Measurements from ENCODE around the gene KDM5B.

Gene KDM5B

DNA sequence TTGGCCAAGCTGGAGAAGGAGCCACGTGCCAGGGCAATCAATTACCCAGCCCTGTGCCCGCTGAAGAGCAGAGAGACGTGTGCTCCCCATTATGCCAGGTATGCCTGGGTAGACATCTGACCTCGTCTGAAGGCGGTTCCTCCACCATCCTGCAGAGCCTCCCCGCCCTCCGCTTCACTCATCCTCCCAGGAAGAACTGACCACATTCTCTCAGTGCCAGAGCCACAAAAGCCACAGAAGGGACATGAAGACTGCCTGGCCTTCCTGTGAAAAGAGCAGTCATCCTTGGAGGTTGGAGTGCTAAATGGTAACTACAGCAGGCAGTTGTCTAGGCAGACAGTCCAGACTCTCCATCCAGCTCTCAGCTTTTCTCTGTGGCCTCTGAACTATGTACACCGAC is 109.9 kb downstream of the KDM5B start:
- no peak for DNase-seq (ENCODE audit: extremely low read depth, insufficient read length)
- TF ChIP-seq, protein P1, sequence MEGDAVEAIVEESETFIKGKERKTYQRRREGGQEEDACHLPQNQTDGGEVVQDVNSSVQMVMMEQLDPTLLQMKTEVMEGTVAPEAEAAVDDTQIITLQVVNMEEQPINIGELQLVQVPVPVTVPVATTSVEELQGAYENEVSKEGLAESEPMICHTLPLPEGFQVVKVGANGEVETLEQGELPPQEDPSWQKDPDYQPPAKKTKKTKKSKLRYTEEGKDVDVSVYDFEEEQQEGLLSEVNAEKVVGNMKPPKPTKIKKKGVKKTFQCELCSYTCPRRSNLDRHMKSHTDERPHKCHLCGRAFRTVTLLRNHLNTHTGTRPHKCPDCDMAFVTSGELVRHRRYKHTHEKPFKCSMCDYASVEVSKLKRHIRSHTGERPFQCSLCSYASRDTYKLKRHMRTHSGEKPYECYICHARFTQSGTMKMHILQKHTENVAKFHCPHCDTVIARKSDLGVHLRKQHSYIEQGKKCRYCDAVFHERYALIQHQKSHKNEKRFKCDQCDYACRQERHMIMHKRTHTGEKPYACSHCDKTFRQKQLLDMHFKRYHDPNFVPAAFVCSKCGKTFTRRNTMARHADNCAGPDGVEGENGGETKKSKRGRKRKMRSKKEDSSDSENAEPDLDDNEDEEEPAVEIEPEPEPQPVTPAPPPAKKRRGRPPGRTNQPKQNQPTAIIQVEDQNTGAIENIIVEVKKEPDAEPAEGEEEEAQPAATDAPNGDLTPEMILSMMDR (IDR thresholded peaks at IDR 0.05; ENCODE audit: insufficient read depth, low read length, poor library complexity, severe bottlenecking) = no peak
- no peak overlapping the region for H3K4me3 ChIP-seq (replicated peaks; ENCODE audit: low read depth, low read length)
- H3K27me3 ChIP-seq (replicated peaks; ENCODE audit: control insufficient read depth, insufficient read depth, low read length) = peaks cover 2% of the 10 kb centered on the region; the same call in 1 of the 2 replicates
- no peaks in the 10 kb centered on the region for H3K36me3 ChIP-seq (ENCODE audit: control insufficient read depth, insufficient read depth, low read length)

DNA sequence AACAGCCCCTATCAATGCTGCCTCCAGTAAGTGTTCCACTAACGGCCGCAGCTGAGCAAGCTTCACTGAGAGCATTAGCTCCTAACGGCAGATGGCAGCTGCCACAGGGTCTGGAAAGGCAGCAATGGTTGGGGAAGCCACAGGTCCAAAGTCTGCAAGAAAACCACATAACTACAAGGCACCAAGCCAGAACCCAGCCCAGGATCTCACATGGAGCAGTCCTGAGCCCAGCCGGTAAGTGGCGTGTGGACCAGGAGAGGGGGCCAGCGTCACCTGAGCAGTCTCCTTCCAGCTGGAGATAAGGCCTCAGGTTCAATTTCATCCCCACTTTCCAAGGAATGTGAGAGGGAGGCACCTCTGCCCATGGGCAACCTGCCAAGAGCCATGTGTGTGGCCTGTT is 111.2 kb downstream of the KDM5B start:
- no peak for DNase-seq (ENCODE audit: extremely low read depth, insufficient read length)
- no peak overlapping the region for H3K4me3 ChIP-seq (replicated peaks; ENCODE audit: low read depth, low read length)
- peaks cover 2% of the 10 kb centered on the region; the same call in 1 of the 2 replicates for H3K27me3 ChIP-seq (replicated peaks; ENCODE audit: control insufficient read depth, insufficient read depth, low read length)
- TF ChIP-seq, protein P1 (IDR thresholded peaks at IDR 0.05; ENCODE audit: insufficient read depth, low read length, poor library complexity, severe bottlenecking) = no peak
- H3K36me3 ChIP-seq (ENCODE audit: control insufficient read depth, insufficient read depth, low read length) = no peaks in the 10 kb centered on the region

DNA sequence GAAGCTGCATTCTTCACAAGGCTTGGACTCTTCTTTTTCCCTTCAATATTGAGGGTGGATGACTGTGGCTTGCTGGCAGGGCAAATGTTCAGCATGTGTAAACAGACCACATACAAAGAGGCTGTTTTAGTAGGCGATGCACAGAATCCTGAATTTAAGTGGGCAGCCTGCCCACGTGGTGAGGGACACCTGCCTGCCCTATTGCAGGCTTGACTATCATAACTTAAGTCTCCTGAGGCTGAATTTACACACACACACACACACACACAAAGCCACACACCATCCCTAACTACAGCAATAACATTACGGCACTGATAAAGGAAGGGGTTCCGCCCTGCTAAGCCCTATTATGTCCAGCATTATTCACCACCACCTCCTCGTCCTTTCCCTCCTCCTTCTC is 113.9 kb downstream of the KDM5B start:
- H3K36me3 ChIP-seq (ENCODE audit: control insufficient read depth, insufficient read depth, low read length) = no peaks in the 10 kb centered on the region
- no peak overlapping the region for H3K4me3 ChIP-seq (replicated peaks; ENCODE audit: low read depth, low read length)
- H3K27me3 ChIP-seq (replicated peaks; ENCODE audit: control insufficient read depth, insufficient read depth, low read length) = no peaks in the 10 kb centered on the region
- no peak for DNase-seq (ENCODE audit: extremely low read depth, insufficient read length)
- TF ChIP-seq, protein P1 (IDR thresholded peaks at IDR 0.05; ENCODE audit: insufficient read depth, low read length, poor library complexity, severe bottlenecking) = no peak

DNA sequence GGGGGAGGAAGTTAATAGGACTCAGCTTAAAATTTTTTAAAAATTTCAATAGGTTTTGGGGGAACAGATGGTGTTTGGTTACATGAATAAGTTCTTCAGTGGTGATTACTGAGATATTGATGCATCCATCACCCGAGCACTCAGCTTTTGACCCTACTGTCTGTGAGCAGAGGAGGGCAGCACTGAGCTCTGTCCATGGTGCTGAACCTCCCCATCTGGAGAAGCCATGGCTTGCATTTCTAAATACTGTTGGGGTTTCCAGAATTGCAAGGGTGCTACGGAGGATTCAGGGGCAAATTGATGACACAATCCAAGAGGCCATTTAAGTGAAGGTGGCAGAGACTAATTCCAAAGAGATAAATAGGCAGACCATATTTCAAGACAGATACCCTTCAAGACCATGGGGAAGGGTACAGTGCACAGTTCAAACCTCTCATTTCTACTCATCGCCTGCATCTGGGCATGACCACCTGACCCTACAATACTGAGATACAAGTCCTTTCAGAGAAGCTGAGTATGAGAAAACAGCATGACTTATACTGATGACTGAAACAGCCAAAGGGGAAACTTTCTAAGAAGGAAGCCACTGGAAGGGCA is 115.2 kb downstream of the KDM5B start:
- Histone ChIP-seq H3K36me3 (ENCODE audit: control insufficient read depth, insufficient read depth, low read length) (no peaks in the 10 kb centered on the region), H3K27me3 (replicated peaks; ENCODE audit: control insufficient read depth, insufficient read depth, low read length) (no peaks in the 10 kb centered on the region; the same call in 1 of the 2 replicates), H3K4me3 (replicated peaks; ENCODE audit: low read depth, low read length) (no peak overlapping the region)
- no peak for DNase-seq (ENCODE audit: extremely low read depth, insufficient read length)
- TF ChIP-seq, protein P1 (IDR thresholded peaks at IDR 0.05; ENCODE audit: insufficient read depth, low read length, poor library complexity, severe bottlenecking) = no peak

DNA sequence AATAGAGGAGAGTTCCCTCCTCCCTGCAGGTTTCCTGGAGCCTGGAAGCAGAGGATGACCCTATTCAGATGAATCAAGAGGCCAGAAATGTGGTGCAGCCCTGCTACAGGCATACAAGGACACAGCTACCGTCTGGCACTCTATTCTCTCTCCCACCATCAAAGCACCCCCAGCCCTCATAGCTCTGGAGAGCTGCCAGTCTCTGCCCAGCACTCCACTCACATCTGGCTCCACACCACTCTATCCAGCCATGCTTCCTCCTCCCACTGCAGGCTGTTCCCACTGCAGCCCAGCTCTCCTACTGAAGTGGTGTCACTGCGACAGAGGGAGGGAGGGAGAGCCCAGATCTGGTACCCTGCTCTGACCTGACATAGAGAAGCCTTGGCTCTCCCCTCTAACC is 116.4 kb downstream of the KDM5B start:
- H3K4me3 ChIP-seq (replicated peaks; ENCODE audit: low read depth, low read length) = no peak overlapping the region
- TF ChIP-seq, protein P1 (IDR thresholded peaks at IDR 0.05; ENCODE audit: insufficient read depth, low read length, poor library complexity, severe bottlenecking) = no peak
- H3K36me3 ChIP-seq (ENCODE audit: control insufficient read depth, insufficient read depth, low read length) = no peaks in the 10 kb centered on the region
- DNase-seq (ENCODE audit: extremely low read depth, insufficient read length) = no peak
- no peaks in the 10 kb centered on the region; the same call in 1 of the 2 replicates for H3K27me3 ChIP-seq (replicated peaks; ENCODE audit: control insufficient read depth, insufficient read depth, low read length)
